ENCODE data around the gene GIMAP5. TPM values are rescaled to one million over a fixed set of nuclear protein-coding genes. Genes with fewer than 3 reads are reported as not detected.

Gene GIMAP5
- total RNA-seq, 2 donors from 2014 or later: 5.3 to 11.9 TPM

DNA sequence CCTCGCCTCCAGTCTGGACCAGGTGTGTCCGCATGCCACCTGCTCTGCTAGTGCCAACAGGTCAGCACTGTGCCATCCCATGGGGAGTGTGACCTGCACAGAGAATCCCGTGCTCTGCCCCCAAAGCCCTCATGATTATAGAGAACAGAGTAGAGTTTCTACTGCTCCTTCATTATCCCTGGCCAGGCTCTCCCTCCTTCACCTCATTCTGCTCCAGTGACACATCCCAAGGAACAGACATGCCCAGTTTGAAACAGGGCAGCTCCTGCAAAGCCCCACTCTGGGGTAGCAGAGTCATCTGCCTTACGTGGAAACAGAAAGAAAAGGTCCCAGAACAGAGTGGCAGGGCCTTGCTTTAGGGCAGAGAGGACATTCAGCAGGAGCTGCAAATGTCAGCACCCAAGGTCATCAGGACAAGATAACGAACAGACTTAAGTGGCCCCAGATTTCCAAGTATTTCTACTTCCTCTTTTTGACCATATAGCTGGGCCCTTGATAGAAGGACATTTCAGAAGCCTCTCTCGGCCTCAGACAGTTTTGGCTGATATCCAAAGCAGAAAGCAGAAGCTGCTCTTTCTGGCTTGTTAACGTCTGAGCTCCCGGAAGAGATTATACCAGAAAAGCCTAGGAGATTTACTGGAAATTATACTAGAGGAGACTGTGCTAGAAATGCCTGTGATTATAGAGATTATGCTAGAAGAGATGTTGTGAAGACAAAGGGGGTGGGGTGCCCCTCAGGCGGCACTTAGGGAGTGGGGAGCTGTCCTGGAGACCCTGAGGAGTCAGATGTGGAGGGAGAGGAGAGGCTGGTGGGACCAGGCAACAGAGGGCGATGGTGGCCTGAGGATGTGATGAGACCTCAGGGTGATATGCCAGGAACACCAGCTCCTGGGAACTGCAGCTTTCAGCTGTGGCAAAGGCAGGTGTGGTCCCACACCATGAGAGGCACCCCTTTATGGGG, 50.4 kb downstream of the GIMAP5 start:
- TF ChIP-seq POLR2A (IDR thresholded peaks at IDR 0.05): no peak
- TF ChIP-seq, protein P1, sequence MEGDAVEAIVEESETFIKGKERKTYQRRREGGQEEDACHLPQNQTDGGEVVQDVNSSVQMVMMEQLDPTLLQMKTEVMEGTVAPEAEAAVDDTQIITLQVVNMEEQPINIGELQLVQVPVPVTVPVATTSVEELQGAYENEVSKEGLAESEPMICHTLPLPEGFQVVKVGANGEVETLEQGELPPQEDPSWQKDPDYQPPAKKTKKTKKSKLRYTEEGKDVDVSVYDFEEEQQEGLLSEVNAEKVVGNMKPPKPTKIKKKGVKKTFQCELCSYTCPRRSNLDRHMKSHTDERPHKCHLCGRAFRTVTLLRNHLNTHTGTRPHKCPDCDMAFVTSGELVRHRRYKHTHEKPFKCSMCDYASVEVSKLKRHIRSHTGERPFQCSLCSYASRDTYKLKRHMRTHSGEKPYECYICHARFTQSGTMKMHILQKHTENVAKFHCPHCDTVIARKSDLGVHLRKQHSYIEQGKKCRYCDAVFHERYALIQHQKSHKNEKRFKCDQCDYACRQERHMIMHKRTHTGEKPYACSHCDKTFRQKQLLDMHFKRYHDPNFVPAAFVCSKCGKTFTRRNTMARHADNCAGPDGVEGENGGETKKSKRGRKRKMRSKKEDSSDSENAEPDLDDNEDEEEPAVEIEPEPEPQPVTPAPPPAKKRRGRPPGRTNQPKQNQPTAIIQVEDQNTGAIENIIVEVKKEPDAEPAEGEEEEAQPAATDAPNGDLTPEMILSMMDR (IDR thresholded peaks at IDR 0.05): no peak
- Histone ChIP-seq H3K9me3 (no peaks in the 10 kb centered on the region), H3K4me1 (peaks cover 25% of the 10 kb centered on the region), H3K27ac (peak overlapping the region in 3 of 4 donors; percentile 7 to 48 (median 19)), H3K27me3 (no peaks in the 10 kb centered on the region), H3K4me3 (no peak overlapping the region), H3K36me3 (replicated peaks in 1 of 2; ENCODE audit: insufficient read depth in 1 of 2, low read depth in 2 of 2) (no peaks in the 10 kb centered on the region)
- DNase-seq (peak in 1 of 4 donors; percentile 63), ATAC-seq (no peak)
- whole genome bisulfite sequencing, 2 donors: 39 to 47% methylated on average over 10 of the region's 10 CpGs
- intact Hi-C loops (cut with DNase I): no loop called here

DNA sequence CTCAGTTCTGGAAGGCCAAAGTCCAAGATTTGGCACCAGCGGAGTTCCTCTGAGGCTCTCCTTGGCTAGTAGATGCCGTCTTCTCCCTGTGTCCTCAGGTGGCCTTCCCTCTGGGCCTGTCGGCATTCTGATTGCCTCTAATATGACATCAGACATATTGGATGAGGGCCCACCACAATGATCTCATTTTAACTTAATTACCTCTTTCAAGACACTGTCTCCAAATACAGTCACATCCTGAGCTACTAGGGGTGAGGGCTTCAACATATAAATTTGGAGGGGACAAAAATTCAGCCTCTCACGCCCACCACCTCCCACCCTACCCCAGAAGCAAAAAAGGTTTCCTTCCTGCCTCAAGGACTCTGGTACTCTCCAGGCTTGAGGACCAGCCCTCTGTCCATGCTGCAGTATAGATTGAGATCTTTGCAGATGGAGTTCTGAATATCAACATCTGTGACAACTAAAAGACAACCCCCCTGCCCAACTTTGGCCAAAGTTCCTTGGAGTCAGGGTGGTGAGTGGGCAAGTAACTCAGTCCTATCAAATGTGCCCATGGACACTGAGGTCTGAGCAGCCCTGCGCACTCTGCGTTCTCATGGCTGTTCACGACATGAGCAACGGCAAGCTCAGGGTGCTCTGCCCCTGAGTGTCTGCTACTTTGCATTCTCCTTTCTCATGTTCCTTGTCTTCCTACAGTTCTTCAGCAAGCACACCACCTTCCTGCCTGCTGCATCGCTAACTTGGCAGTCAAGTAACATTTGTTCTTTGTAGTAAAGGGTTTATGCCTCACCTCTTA, 51.5 kb downstream of the GIMAP5 start:
- H3K9me3 ChIP-seq: no peaks in the 10 kb centered on the region
- intact Hi-C loops (cut with DNase I): no loop called here
- H3K27me3 ChIP-seq: no peaks in the 10 kb centered on the region
- TF ChIP-seq, protein P1 (IDR thresholded peaks at IDR 0.05): no peak
- TF ChIP-seq POLR2A (IDR thresholded peaks at IDR 0.05): no peak
- peaks cover 25% of the 10 kb centered on the region for H3K4me1 ChIP-seq
- DNase-seq (peak in 3 of 4 donors; percentile 39 to 50 (median 40)), ATAC-seq (peak; percentile 56)
- no peaks in the 10 kb centered on the region for H3K36me3 ChIP-seq (replicated peaks in 1 of 2; ENCODE audit: insufficient read depth in 1 of 2, low read depth in 2 of 2)
- no peak overlapping the region for H3K4me3 ChIP-seq
- WGBS, 2 donors: 65 to 70% methylated on average over 9 of the region's 9 CpGs
- peak overlapping the region in 3 of 4 donors; percentile 7 to 48 (median 19) for H3K27ac ChIP-seq

GRCh38 chr7:150790416-150791075, 53.3 kb downstream of the GIMAP5 start:
- no peaks in the 10 kb centered on the region for H3K27me3 ChIP-seq
- no peak for ATAC-seq
- peaks cover 13% of the 10 kb centered on the region for H3K4me1 ChIP-seq
- no peak for DNase-seq
- intact Hi-C loops (cut with DNase I): no loop called here
- no peak overlapping the region for H3K4me3 ChIP-seq
- no peaks in the 10 kb centered on the region for H3K36me3 ChIP-seq (replicated peaks in 1 of 2; ENCODE audit: insufficient read depth in 1 of 2, low read depth in 2 of 2)
- WGBS, 2 donors: 80 to 83% methylated on average over 9 of the region's 9 CpGs
- H3K9me3 ChIP-seq: no peaks in the 10 kb centered on the region
- H3K27ac ChIP-seq: no peak overlapping the region
- TF ChIP-seq POLR2A (IDR thresholded peaks at IDR 0.05): no peak
- TF ChIP-seq, protein P1 (IDR thresholded peaks at IDR 0.05): no peak

DNA sequence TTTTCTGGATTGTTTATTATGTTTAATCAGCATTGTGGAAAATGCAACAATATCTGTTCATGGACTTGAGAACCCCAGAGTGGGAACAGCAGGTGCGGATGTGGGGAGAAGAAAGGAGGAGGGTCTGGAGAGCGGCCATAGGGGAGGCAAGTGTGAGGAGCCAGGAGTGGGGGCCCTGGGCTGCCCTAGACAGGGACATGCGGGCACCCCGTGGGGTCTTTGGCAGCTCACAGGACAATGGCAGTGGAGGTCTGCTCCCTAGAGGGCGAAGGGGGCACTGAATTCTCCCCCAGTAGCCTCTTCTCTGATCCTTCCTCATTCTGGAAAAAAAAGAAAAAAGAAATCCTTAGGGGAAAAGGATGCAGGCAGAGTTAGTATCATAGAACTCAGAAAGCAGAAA, 54.1 kb downstream of the GIMAP5 start:
- ATAC-seq: no peak
- 75 to 85% methylated on average over 5 of the region's 5 CpGs for WGBS, 2 donors
- H3K4me3 ChIP-seq: no peak overlapping the region
- no peaks in the 10 kb centered on the region for H3K9me3 ChIP-seq
- H3K36me3 ChIP-seq (replicated peaks in 1 of 2; ENCODE audit: insufficient read depth in 1 of 2, low read depth in 2 of 2): no peaks in the 10 kb centered on the region
- TF ChIP-seq, protein P1 (IDR thresholded peaks at IDR 0.05): no peak
- no peak for TF ChIP-seq POLR2A (IDR thresholded peaks at IDR 0.05)
- H3K4me1 ChIP-seq: peaks cover 13% of the 10 kb centered on the region
- intact Hi-C loops (cut with DNase I): no loop called here
- DNase-seq: no peak
- no peaks in the 10 kb centered on the region for H3K27me3 ChIP-seq
- H3K27ac ChIP-seq: no peak overlapping the region

Data from body of pancreas (tissue), 4 donors.